Glutamatergic neuron (in vitro differentiated cells): ENCODE data around the gene MTRR. TPM values are rescaled to one million over a fixed set of nuclear protein-coding genes. Genes with fewer than 3 reads are reported as not detected.

ENCODE experiments used
- DNase-seq: peaks from one replicate; pipeline ENCODE4 v3.0.0; 2022
- H3K27ac Mint-ChIP-seq: one replicate; pipeline ENCODE4 v1.8.0; 2020; ENCODE audit warnings: mild to moderate bottlenecking, mixed read lengths, inconsistent platforms; ENCODE audit not compliant: unreplicated experiment
- H3K27me3 Mint-ChIP-seq: one replicate; pipeline ENCODE4 v1.8.0; 2020; ENCODE audit warnings: mild to moderate bottlenecking, moderate library complexity, mixed read lengths, inconsistent platforms; ENCODE audit not compliant: unreplicated experiment
- H3K36me3 Mint-ChIP-seq: one replicate; pipeline ENCODE4 v1.8.0; 2020; ENCODE audit warnings: mild to moderate bottlenecking, mixed read lengths, inconsistent platforms; ENCODE audit not compliant: unreplicated experiment
- H3K4me1 Mint-ChIP-seq: one replicate; pipeline ENCODE4 v1.8.0; 2020; ENCODE audit warnings: mild to moderate bottlenecking, low read depth, mixed read lengths, inconsistent platforms; ENCODE audit not compliant: unreplicated experiment
- H3K4me3 Mint-ChIP-seq: one replicate; pipeline ENCODE4 v1.8.0; 2020; ENCODE audit warnings: mild to moderate bottlenecking, mixed read lengths, inconsistent platforms; ENCODE audit not compliant: unreplicated experiment
- H3K9me3 Mint-ChIP-seq: one replicate; pipeline ENCODE4 v1.8.0; 2020; ENCODE audit warnings: mild to moderate bottlenecking, moderate library complexity, mixed read lengths, inconsistent platforms; ENCODE audit not compliant: unreplicated experiment
- CTCF ChIP-seq: fragments of 200-600 bp; sonication (generic); IDR thresholded peaks from one replicate; pipeline ENCODE4 v1.5.0; 2021; ENCODE audit not compliant: partially characterized antibody, unreplicated experiment
- total RNA-seq: library from RNA; stranded (reverse); fragmentation: NEBNext Ultra II Directional; extraction: Animal tissue kit (Norgen Biotek cat#: 25700); gene quantifications from one replicate; pipeline ENCODE4 v1.2.1, GENCODE V29; 2021; ENCODE audit not compliant: unreplicated experiment

Gene MTRR
- total RNA-seq, 1 donor from 2014 or later: 37.9 TPM

GRCh38 chr5:7844901-7845300 is 24.0 kb upstream of the MTRR start:
- Mint-ChIP-seq H3K27ac (no peak overlapping the region), H3K4me3 (no peak overlapping the region), H3K36me3 (peaks cover 5% of the 10 kb centered on the region), H3K27me3 (no peaks in the 10 kb centered on the region), H3K9me3 (peaks cover 3% of the 10 kb centered on the region), H3K4me1 (peaks cover 4% of the 10 kb centered on the region)
- TF ChIP-seq CTCF: no peak
- DNase-seq: no peak

GRCh38 chr5:7845557-7845956 is 23.4 kb upstream of the MTRR start:
- H3K27me3 Mint-ChIP-seq: no peaks in the 10 kb centered on the region
- no peak for DNase-seq
- no peak for TF ChIP-seq CTCF

GRCh38 chr5:7846327-7846726 is 22.6 kb upstream of the MTRR start:
- Mint-ChIP-seq H3K27me3 (peaks cover 3% of the 10 kb centered on the region), H3K4me1 (peaks cover 4% of the 10 kb centered on the region), H3K27ac (no peak overlapping the region), H3K4me3 (no peak overlapping the region), H3K9me3 (peaks cover 3% of the 10 kb centered on the region), H3K36me3 (no peaks in the 10 kb centered on the region)
- no peak for DNase-seq
- TF ChIP-seq CTCF: no peak

More at GRCh38 chr5:7845557-7845956, 23.4 kb upstream of the MTRR start:
- no peak overlapping the region for H3K27ac Mint-ChIP-seq
- peaks cover 4% of the 10 kb centered on the region for H3K4me1 Mint-ChIP-seq
- no peak overlapping the region for H3K4me3 Mint-ChIP-seq
- H3K36me3 Mint-ChIP-seq: peaks cover 4% of the 10 kb centered on the region
- H3K9me3 Mint-ChIP-seq: peaks cover 3% of the 10 kb centered on the region

GRCh38 chr5:7848296-7848695 is 20.7 kb upstream of the MTRR start:
- Mint-ChIP-seq H3K4me1 (peaks cover 4% of the 10 kb centered on the region), H3K4me3 (no peak overlapping the region), H3K36me3 (no peaks in the 10 kb centered on the region), H3K27me3 (peaks cover 7% of the 10 kb centered on the region), H3K9me3 (peaks cover 4% of the 10 kb centered on the region), H3K27ac (no peak overlapping the region)
- DNase-seq: no peak
- no peak for TF ChIP-seq CTCF

- Mint-ChIP-seq H3K9me3 (peaks cover 4% of the 10 kb centered on the region), H3K4me1 (peaks cover 4% of the 10 kb centered on the region), H3K27ac (no peak overlapping the region), H3K27me3 (peaks cover 7% of the 10 kb centered on the region), H3K4me3 (peak overlapping the region; percentile 90), H3K36me3 (peaks cover 4% of the 10 kb centered on the region)
- no peak for TF ChIP-seq CTCF
- DNase-seq: peak; percentile 39
Measured at GRCh38 chr5:7849681-7850394, 19.1 kb upstream of the MTRR start.
